HepG2 (cell line): ENCODE measurements around the gene GJD3. TPM values are rescaled to one million over a fixed set of nuclear protein-coding genes. Genes with fewer than 3 reads are reported as not detected.
A peak's percentile ranks its signal among the peaks of the same experiment; 100 is the strongest.

Source experiments
- EEA1 ChIP-seq: sonication (generic); formaldehyde crosslinking; IDR thresholded peaks from 2 replicates; pipeline ENCODE4 v1.5.1; 2020; ENCODE audit warnings: mild to moderate bottlenecking, missing genetic modification reagents, borderline replicate concordance
- GATAD1 ChIP-seq: IDR thresholded peaks from 2 replicates; pipeline ENCODE4 v1.6.1; 2016; ENCODE audit warnings: missing genetic modification reagents, missing compliant biosample characterization
- IRX3 ChIP-seq: sonication (generic); formaldehyde crosslinking; IDR thresholded peaks from 2 replicates; pipeline ENCODE4 v1.8.1; 2023; ENCODE audit warnings: mild to moderate bottlenecking, low read depth, missing genetic modification reagents, borderline replicate concordance
- MEF2D ChIP-seq: sonication (generic); formaldehyde crosslinking; IDR thresholded peaks from 2 replicates; pipeline ENCODE4 v1.5.1; 2020; ENCODE audit warnings: mild to moderate bottlenecking, missing genetic modification reagents
- SMAD9 ChIP-seq: sonication (generic); formaldehyde crosslinking; IDR thresholded peaks from 2 replicates; pipeline ENCODE4 v1.5.1; 2020; ENCODE audit warnings: mild to moderate bottlenecking, missing genetic modification reagents
- TBP ChIP-seq: sonication (generic); formaldehyde crosslinking; IDR thresholded peaks from 2 replicates; pipeline ENCODE4 v1.5.0; 2020; ENCODE audit warnings: missing genetic modification reagents
- TGIF2 ChIP-seq: IDR thresholded peaks from 2 replicates; pipeline ENCODE4 v1.6.1; 2016; ENCODE audit warnings: control low read depth, missing compliant biosample characterization
- polyA plus RNA-seq, 8 experiments: library from polyadenylated mRNA; depleted of rRNA in 3 of 8; stranded (reverse) in 7 of 8; unstranded in 1 of 8; fragments of >200 nt; fragmentation: Illumina TruSeq in 4 of 8; extraction: Trizol in 4 of 8; gene quantifications; 2 replicates each; pipeline versions ENCODE4 v1.2.1 to v1.2.3, GENCODE V29; 2011 to 2016; ENCODE audit warnings: low read depth in 4 of 8, missing spikeins in 1 of 8, mixed read lengths in 1 of 8; ENCODE audit not compliant: insufficient read depth in 1 of 8
- total RNA-seq, 5 experiments: library from RNA; depleted of rRNA; stranded (reverse); fragments of >200 nt; fragmentation: Illumina TruSeq; extraction: Trizol; gene quantifications; 2 replicates each; pipeline ENCODE4 v1.2.3, GENCODE V29; 2016; ENCODE audit warnings: low read depth in 1 of 5
- TF ChIP-seq, protein P1 (sequence below): sonication (generic); formaldehyde crosslinking; IDR thresholded peaks from 2 replicates; pipeline ENCODE4 v1.4.0; 2020; ENCODE audit warnings: missing genetic modification reagents, borderline replicate concordance

GJD3 gene
- total and polyA plus RNA-seq, 2 of the 13 experiments (the other 11 are each of a cell fraction or from before 2014, with no cell fraction given): not detected

DNA sequence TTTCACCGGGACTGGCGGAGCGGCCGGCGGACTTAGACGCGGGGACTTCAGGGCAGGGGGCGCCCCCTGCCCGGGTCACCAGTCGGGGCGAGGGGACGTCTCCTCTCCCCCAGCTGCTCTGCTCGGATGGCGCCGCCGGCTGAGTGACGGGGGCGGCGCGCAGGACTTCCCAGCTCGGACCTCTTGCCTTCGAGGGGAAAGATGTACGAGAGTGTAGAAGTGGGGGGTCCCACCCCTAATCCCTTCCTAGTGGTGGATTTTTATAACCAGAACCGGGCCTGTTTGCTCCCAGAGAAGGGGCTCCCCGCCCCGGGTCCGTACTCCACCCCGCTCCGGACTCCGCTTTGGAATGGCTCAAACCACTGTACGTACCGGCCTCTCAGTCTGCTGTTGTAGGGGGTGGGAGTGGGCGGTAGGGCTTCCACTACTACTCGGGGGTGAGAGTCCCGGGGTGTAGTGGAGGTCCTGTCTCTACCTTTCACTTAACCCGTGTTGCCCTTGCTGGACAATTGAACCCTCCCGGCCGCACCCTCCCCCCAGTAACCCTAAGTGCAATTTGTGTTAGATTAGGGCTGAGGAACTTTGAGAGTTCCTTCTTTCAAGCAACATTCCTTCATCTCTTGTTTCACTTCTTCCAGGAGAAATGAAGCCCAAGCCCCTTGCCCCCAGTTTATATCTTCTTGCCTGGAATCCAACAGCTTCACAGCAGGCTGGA, 21.9 kb downstream of the GJD3 start (continued):
- 0 out of 2 replicates have a peak, but pooled peaks have one; percentile 10 for TF ChIP-seq MEF2D (CRISPR knock-in tag)
- TF ChIP-seq SMAD9 (CRISPR knock-in tag): no peak
- TF ChIP-seq EEA1: 0 out of 2 replicates have a peak, but pooled peaks have one; percentile 30
- TF ChIP-seq GATAD1 (CRISPR knock-in tag): no peak
- TF ChIP-seq, protein P1, sequence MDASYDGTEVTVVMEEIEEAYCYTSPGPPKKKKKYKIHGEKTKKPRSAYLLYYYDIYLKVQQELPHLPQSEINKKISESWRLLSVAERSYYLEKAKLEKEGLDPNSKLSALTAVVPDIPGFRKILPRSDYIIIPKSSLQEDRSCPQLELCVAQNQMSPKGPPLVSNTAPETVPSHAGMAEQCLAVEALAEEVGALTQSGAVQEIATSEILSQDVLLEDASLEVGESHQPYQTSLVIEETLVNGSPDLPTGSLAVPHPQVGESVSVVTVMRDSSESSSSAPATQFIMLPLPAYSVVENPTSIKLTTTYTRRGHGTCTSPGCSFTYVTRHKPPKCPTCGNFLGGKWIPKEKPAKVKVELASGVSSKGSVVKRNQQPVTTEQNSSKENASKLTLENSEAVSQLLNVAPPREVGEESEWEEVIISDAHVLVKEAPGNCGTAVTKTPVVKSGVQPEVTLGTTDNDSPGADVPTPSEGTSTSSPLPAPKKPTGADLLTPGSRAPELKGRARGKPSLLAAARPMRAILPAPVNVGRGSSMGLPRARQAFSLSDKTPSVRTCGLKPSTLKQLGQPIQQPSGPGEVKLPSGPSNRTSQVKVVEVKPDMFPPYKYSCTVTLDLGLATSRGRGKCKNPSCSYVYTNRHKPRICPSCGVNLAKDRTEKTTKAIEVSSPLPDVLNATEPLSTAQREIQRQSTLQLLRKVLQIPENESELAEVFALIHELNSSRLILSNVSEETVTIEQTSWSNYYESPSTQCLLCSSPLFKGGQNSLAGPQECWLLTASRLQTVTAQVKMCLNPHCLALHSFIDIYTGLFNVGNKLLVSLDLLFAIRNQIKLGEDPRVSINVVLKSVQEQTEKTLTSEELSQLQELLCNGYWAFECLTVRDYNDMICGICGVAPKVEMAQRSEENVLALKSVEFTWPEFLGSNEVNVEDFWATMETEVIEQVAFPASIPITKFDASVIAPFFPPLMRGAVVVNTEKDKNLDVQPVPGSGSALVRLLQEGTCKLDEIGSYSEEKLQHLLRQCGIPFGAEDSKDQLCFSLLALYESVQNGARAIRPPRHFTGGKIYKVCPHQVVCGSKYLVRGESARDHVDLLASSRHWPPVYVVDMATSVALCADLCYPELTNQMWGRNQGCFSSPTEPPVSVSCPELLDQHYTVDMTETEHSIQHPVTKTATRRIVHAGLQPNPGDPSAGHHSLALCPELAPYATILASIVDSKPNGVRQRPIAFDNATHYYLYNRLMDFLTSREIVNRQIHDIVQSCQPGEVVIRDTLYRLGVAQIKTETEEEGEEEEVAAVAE (CRISPR knock-in tag): no peak
- no peak for TF ChIP-seq IRX3 (CRISPR knock-in tag)
- TF ChIP-seq TBP: no peak
- TF ChIP-seq TGIF2: peak; percentile 47; the same call in 1 of the 2 replicates
